Stimulated activated memory B cell treated with anti-CD40 and anti-IgM and Interleukin-4, amounts not matched to agents 10 μg/mL and 1 μg/mL and 100 μg/mL, for 72 hours (primary cell): ENCODE data around the gene SLC2A10.
A peak's percentile ranks its signal among the peaks of the same experiment; 100 is the strongest.

ENCODE experiments used
- ATAC-seq: fragments of 150-1000 bp; cut with Tn5 transposase; 2 replicates; pipeline ENCODE4 v1.10.0; 2021
- H3K27ac Mint-ChIP-seq: one replicate; pipeline ENCODE4 v1.8.0; 2022; ENCODE audit warnings: mild to moderate bottlenecking, mixed read lengths
- H3K27me3 Mint-ChIP-seq: one replicate; pipeline ENCODE4 v1.8.0; 2022; ENCODE audit warnings: mixed read lengths
- H3K36me3 Mint-ChIP-seq: one replicate; pipeline ENCODE4 v1.8.0; 2022; ENCODE audit warnings: mixed read lengths
- H3K4me1 Mint-ChIP-seq: one replicate; pipeline ENCODE4 v1.8.0; 2022; ENCODE audit warnings: mixed read lengths
- H3K4me3 Mint-ChIP-seq: one replicate; pipeline ENCODE4 v1.8.0; 2022; ENCODE audit warnings: mild to moderate bottlenecking, moderate library complexity, mixed read lengths
- H3K9me3 Mint-ChIP-seq: one replicate; pipeline ENCODE4 v1.8.0; 2022; ENCODE audit warnings: mixed read lengths

SLC2A10 gene

GRCh38 chr20:46757135-46757534 lies 47.7 kb downstream of the SLC2A10 start:
- peaks cover 10% of the 10 kb centered on the region for H3K27me3 Mint-ChIP-seq
- no peak for ATAC-seq
- H3K4me3 Mint-ChIP-seq = peak overlapping the region; percentile 12
- H3K36me3 Mint-ChIP-seq = no peaks in the 10 kb centered on the region
- H3K4me1 Mint-ChIP-seq = peaks cover 18% of the 10 kb centered on the region
- H3K27ac Mint-ChIP-seq = no peak overlapping the region
- no peaks in the 10 kb centered on the region for H3K9me3 Mint-ChIP-seq

GRCh38 chr20:46757754-46758678 lies 48.6 kb downstream of the SLC2A10 start:
- no peak overlapping the region for H3K27ac Mint-ChIP-seq
- no peaks in the 10 kb centered on the region for H3K9me3 Mint-ChIP-seq
- peaks cover 10% of the 10 kb centered on the region for H3K27me3 Mint-ChIP-seq
- no peaks in the 10 kb centered on the region for H3K36me3 Mint-ChIP-seq
- peak; percentile 60 for ATAC-seq
- H3K4me1 Mint-ChIP-seq = peaks cover 12% of the 10 kb centered on the region
- H3K4me3 Mint-ChIP-seq = no peak overlapping the region

GRCh38 chr20:46758929-46759669 lies 49.6 kb downstream of the SLC2A10 start:
- ATAC-seq = no peak
- H3K4me1 Mint-ChIP-seq = peaks cover 12% of the 10 kb centered on the region
- H3K4me3 Mint-ChIP-seq = no peak overlapping the region
- no peak overlapping the region for H3K27ac Mint-ChIP-seq
- peaks cover 10% of the 10 kb centered on the region for H3K27me3 Mint-ChIP-seq
- H3K9me3 Mint-ChIP-seq = no peaks in the 10 kb centered on the region
- H3K36me3 Mint-ChIP-seq = no peaks in the 10 kb centered on the region

GRCh38 chr20:46761566-46761965 lies 52.1 kb downstream of the SLC2A10 start:
- Mint-ChIP-seq H3K4me1 (peaks cover 12% of the 10 kb centered on the region), H3K9me3 (no peaks in the 10 kb centered on the region), H3K36me3 (no peaks in the 10 kb centered on the region), H3K4me3 (no peak overlapping the region), H3K27me3 (peaks cover 17% of the 10 kb centered on the region), H3K27ac (no peak overlapping the region)
- ATAC-seq = no peak

GRCh38 chr20:46764068-46764467 lies 54.6 kb downstream of the SLC2A10 start:
- Mint-ChIP-seq H3K4me1 (no peaks in the 10 kb centered on the region), H3K27ac (no peak overlapping the region), H3K4me3 (no peak overlapping the region), H3K36me3 (no peaks in the 10 kb centered on the region), H3K9me3 (no peaks in the 10 kb centered on the region), H3K27me3 (peaks cover 24% of the 10 kb centered on the region)
- ATAC-seq = no peak

GRCh38 chr20:46765506-46766120 lies 56.2 kb downstream of the SLC2A10 start:
- Mint-ChIP-seq H3K27ac (no peak overlapping the region), H3K9me3 (no peaks in the 10 kb centered on the region), H3K27me3 (peaks cover 21% of the 10 kb centered on the region), H3K36me3 (no peaks in the 10 kb centered on the region), H3K4me3 (no peak overlapping the region), H3K4me1 (no peaks in the 10 kb centered on the region)
- no peak for ATAC-seq

GRCh38 chr20:46767127-46767761 lies 57.8 kb downstream of the SLC2A10 start:
- Mint-ChIP-seq H3K9me3 (no peaks in the 10 kb centered on the region), H3K27me3 (peaks cover 35% of the 10 kb centered on the region), H3K27ac (no peak overlapping the region)

GRCh38 chr20:46770330-46771194 lies 61.1 kb downstream of the SLC2A10 start:
- H3K27me3 Mint-ChIP-seq = peaks cover 59% of the 10 kb centered on the region
- no peaks in the 10 kb centered on the region for H3K36me3 Mint-ChIP-seq
- no peaks in the 10 kb centered on the region for H3K4me1 Mint-ChIP-seq
- no peak overlapping the region for H3K27ac Mint-ChIP-seq
- H3K9me3 Mint-ChIP-seq = no peaks in the 10 kb centered on the region
- no peak overlapping the region for H3K4me3 Mint-ChIP-seq
- ATAC-seq = no peak

More at GRCh38 chr20:46767127-46767761, 57.8 kb downstream of the SLC2A10 start:
- Mint-ChIP-seq H3K4me1 (no peaks in the 10 kb centered on the region), H3K4me3 (no peak overlapping the region), H3K36me3 (no peaks in the 10 kb centered on the region)
- no peak for ATAC-seq

- Mint-ChIP-seq H3K36me3 (no peaks in the 10 kb centered on the region), H3K27ac (no peak overlapping the region), H3K9me3 (no peaks in the 10 kb centered on the region), H3K27me3 (peaks cover 62% of the 10 kb centered on the region), H3K4me3 (no peak overlapping the region), H3K4me1 (no peaks in the 10 kb centered on the region)
- no peak for ATAC-seq
These were observed 61.7 kb downstream of the SLC2A10 start for GRCh38 chr20:46771195-46771588.

- Mint-ChIP-seq H3K4me3 (no peak overlapping the region), H3K9me3 (no peaks in the 10 kb centered on the region), H3K27me3 (peaks cover 62% of the 10 kb centered on the region), H3K27ac (no peak overlapping the region), H3K4me1 (no peaks in the 10 kb centered on the region), H3K36me3 (no peaks in the 10 kb centered on the region)
- no peak for ATAC-seq
These were observed 63.5 kb downstream of the SLC2A10 start for GRCh38 chr20:46772901-46773300.

- Mint-ChIP-seq H3K27ac (no peak overlapping the region), H3K4me1 (no peaks in the 10 kb centered on the region), H3K4me3 (no peak overlapping the region), H3K27me3 (peaks cover 66% of the 10 kb centered on the region), H3K9me3 (no peaks in the 10 kb centered on the region), H3K36me3 (no peaks in the 10 kb centered on the region)
- no peak for ATAC-seq
These were observed 64.2 kb downstream of the SLC2A10 start for GRCh38 chr20:46773680-46774079.

- H3K27me3 Mint-ChIP-seq = peaks cover 72% of the 10 kb centered on the region
- H3K9me3 Mint-ChIP-seq = no peaks in the 10 kb centered on the region
- ATAC-seq = no peak
- H3K4me1 Mint-ChIP-seq = no peaks in the 10 kb centered on the region
- H3K36me3 Mint-ChIP-seq = no peaks in the 10 kb centered on the region
- no peak overlapping the region for H3K27ac Mint-ChIP-seq
- H3K4me3 Mint-ChIP-seq = no peak overlapping the region
These were observed 64.8 kb downstream of the SLC2A10 start for GRCh38 chr20:46774236-46774635.

- no peak overlapping the region for H3K4me3 Mint-ChIP-seq
- H3K9me3 Mint-ChIP-seq = no peaks in the 10 kb centered on the region
- H3K4me1 Mint-ChIP-seq = no peaks in the 10 kb centered on the region
- peaks cover 76% of the 10 kb centered on the region for H3K27me3 Mint-ChIP-seq
- no peaks in the 10 kb centered on the region for H3K36me3 Mint-ChIP-seq
- H3K27ac Mint-ChIP-seq = no peak overlapping the region
- no peak for ATAC-seq
These were observed 65.6 kb downstream of the SLC2A10 start for GRCh38 chr20:46774943-46775560.

GRCh38 chr20:46775806-46776205 lies 66.4 kb downstream of the SLC2A10 start:
- no peaks in the 10 kb centered on the region for H3K4me1 Mint-ChIP-seq
- H3K4me3 Mint-ChIP-seq = no peak overlapping the region
- no peaks in the 10 kb centered on the region for H3K36me3 Mint-ChIP-seq
- H3K27me3 Mint-ChIP-seq = peaks cover 76% of the 10 kb centered on the region
- no peaks in the 10 kb centered on the region for H3K9me3 Mint-ChIP-seq
- no peak overlapping the region for H3K27ac Mint-ChIP-seq
- no peak for ATAC-seq
